Ishikawa (cell line): ENCODE results near the gene FBXO7.

Experiments
- CEBPB ChIP-seq: IDR thresholded peaks from 2 replicates; pipeline ENCODE4 v1.6.1; 2012
- CREB1 ChIP-seq: IDR thresholded peaks from 2 replicates; pipeline ENCODE4 v1.6.1; 2012; ENCODE audit warnings: low read depth
- EGR1 ChIP-seq: IDR thresholded peaks from 2 replicates; pipeline ENCODE4 v1.6.1; 2012
- EP300 ChIP-seq: IDR thresholded peaks from 2 replicates; pipeline ENCODE4 v1.6.1; 2012; ENCODE audit warnings: borderline replicate concordance
- FOXM1 ChIP-seq: IDR thresholded peaks from 2 replicates; pipeline ENCODE4 v1.6.1; 2012; ENCODE audit warnings: low read depth, borderline replicate concordance
- NFIC ChIP-seq: IDR thresholded peaks from 2 replicates; pipeline ENCODE4 v1.6.1; 2012
- RAD21 ChIP-seq: IDR thresholded peaks from 2 replicates; pipeline ENCODE4 v1.6.1; 2012; ENCODE audit warnings: low read depth
- TAF1 ChIP-seq: IDR thresholded peaks from 2 replicates; pipeline ENCODE4 v1.6.1; 2012; ENCODE audit warnings: low read depth, mild to moderate bottlenecking
- TCF12 ChIP-seq: IDR thresholded peaks from 2 replicates; pipeline ENCODE4 v1.6.1; 2012; ENCODE audit warnings: low read depth
- TEAD4 ChIP-seq: IDR thresholded peaks from 2 replicates; pipeline ENCODE4 v1.6.1; 2012
- YY1 ChIP-seq: IDR thresholded peaks from 2 replicates; pipeline ENCODE4 v1.6.1; 2012; ENCODE audit warnings: low read depth
- ZBTB7A ChIP-seq: IDR thresholded peaks from 2 replicates; pipeline ENCODE4 v1.6.1; 2012; ENCODE audit warnings: low read depth
- TF ChIP-seq, protein P1 (sequence below): IDR thresholded peaks from 2 replicates; pipeline ENCODE4 v1.6.1; 2012; ENCODE audit warnings: low read depth, mild to moderate bottlenecking
- TF ChIP-seq, protein P2 (sequence below): IDR thresholded peaks from 2 replicates; pipeline ENCODE4 v1.6.1; 2012
- TF ChIP-seq, protein P3 (sequence below): IDR thresholded peaks from 2 replicates; pipeline ENCODE4 v1.6.1; 2012

FBXO7 gene

DNA sequence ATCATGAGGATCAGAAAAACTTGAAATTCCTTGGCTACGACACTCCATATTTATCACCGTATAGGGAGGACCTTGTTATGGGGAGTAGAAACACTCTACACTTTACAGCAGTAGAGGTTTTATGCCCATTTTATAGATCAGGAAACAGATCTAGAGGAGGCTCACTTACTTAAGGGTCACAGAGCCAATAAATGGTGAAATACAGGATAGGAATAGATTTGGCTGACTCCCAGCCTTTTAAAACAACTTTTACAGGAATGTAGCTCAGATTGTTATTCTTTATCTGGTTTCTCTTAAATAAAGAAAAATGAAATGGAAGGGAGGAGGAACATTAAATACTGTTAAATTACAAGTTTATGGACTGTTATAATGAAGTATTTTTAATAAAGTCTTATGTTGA, 14.8 kb downstream of the FBXO7 start:
- TF ChIP-seq CREB1, result no peak
- no peak for TF ChIP-seq FOXM1
- TF ChIP-seq TAF1, result no peak
- no peak for TF ChIP-seq CEBPB
- TF ChIP-seq YY1, result no peak
- TF ChIP-seq ZBTB7A, result no peak
- no peak for TF ChIP-seq EP300
- TF ChIP-seq, protein P1, sequence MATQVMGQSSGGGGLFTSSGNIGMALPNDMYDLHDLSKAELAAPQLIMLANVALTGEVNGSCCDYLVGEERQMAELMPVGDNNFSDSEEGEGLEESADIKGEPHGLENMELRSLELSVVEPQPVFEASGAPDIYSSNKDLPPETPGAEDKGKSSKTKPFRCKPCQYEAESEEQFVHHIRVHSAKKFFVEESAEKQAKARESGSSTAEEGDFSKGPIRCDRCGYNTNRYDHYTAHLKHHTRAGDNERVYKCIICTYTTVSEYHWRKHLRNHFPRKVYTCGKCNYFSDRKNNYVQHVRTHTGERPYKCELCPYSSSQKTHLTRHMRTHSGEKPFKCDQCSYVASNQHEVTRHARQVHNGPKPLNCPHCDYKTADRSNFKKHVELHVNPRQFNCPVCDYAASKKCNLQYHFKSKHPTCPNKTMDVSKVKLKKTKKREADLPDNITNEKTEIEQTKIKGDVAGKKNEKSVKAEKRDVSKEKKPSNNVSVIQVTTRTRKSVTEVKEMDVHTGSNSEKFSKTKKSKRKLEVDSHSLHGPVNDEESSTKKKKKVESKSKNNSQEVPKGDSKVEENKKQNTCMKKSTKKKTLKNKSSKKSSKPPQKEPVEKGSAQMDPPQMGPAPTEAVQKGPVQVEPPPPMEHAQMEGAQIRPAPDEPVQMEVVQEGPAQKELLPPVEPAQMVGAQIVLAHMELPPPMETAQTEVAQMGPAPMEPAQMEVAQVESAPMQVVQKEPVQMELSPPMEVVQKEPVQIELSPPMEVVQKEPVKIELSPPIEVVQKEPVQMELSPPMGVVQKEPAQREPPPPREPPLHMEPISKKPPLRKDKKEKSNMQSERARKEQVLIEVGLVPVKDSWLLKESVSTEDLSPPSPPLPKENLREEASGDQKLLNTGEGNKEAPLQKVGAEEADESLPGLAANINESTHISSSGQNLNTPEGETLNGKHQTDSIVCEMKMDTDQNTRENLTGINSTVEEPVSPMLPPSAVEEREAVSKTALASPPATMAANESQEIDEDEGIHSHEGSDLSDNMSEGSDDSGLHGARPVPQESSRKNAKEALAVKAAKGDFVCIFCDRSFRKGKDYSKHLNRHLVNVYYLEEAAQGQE, result no peak

DNA sequence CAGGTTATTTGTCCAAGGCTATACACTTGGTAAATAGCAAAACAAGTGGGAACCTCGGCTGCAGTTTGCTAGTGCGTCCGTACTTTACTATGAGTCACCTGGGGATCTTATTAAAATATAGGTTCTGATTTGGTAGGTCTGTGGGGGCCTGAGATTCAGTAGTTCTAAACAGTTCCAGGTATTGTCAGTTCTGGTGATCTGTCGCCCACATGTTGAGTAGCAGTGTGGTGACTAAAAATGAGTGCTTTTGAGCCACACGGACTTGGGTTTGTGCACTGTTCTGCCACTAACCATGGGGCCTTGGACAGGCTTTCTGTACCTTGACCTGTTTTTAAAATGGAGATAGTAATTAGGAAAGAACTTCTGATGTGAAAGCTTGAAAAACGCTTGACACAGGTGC, 15.7 kb downstream of the FBXO7 start:
- no peak for TF ChIP-seq TEAD4
- TF ChIP-seq CREB1, result no peak
- no peak for TF ChIP-seq CEBPB
- TF ChIP-seq, protein P2, sequence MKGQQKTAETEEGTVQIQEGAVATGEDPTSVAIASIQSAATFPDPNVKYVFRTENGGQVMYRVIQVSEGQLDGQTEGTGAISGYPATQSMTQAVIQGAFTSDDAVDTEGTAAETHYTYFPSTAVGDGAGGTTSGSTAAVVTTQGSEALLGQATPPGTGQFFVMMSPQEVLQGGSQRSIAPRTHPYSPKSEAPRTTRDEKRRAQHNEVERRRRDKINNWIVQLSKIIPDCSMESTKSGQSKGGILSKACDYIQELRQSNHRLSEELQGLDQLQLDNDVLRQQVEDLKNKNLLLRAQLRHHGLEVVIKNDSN, result no peak
- TF ChIP-seq, protein P3, sequence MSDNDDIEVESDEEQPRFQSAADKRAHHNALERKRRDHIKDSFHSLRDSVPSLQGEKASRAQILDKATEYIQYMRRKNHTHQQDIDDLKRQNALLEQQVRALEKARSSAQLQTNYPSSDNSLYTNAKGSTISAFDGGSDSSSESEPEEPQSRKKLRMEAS, result no peak
- TF ChIP-seq, protein P1, result no peak
- no peak for TF ChIP-seq EP300
- TF ChIP-seq ZBTB7A, result no peak
- no peak for TF ChIP-seq TAF1
- no peak for TF ChIP-seq NFIC
- no peak for TF ChIP-seq EGR1
- no peak for TF ChIP-seq RAD21
- no peak for TF ChIP-seq TCF12
- TF ChIP-seq YY1, result no peak
- no peak for TF ChIP-seq FOXM1

DNA sequence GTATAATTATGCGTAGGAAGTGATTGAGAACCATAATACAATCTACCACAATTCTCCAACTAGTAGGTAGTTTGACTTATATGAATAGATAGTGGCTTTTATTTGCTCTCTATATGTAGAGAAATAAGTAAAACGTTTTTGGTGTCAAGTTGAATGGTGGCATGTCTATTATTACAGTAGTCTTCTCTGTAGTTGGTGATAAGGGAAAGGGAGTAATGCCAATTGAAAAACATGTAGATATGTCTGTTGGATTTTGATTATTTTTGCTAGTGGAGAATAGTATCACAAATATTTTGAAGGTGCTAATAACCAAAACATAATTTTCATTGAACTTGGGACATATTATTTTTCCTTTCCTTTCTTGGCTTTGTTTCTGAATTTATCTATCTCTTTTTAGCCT, 17.5 kb downstream of the FBXO7 start:
- TF ChIP-seq, protein P1, result no peak
- TF ChIP-seq CEBPB (no peak), TAF1 (no peak), NFIC (no peak), FOXM1 (no peak), RAD21 (no peak), CREB1 (no peak), YY1 (no peak), ZBTB7A (no peak), EGR1 (no peak), TEAD4 (no peak)
- TF ChIP-seq, protein P3, result no peak

DNA sequence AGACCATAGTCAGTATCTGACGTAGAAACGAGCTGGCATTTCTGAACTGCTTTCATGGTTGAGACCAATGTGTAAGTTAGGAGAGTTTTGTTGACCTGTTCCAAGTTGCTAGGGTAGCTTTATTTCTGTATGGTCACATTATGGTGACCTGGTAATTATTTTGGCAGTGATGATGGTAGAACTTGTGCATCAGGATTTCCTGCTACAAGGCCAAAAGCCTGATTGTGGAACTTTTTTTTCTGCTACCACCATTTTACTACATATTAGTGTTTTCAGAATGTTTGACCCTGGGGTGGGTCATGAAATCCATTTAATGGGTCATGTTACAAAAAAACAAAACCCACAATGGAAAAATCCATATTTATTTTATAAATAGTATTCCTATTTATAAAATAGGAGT, 18.9 kb downstream of the FBXO7 start:
- TF ChIP-seq EP300 (no peak), TCF12 (no peak), ZBTB7A (no peak), EGR1 (no peak), TAF1 (no peak), TEAD4 (no peak), NFIC (no peak), CREB1 (no peak), CEBPB (no peak), FOXM1 (no peak), YY1 (no peak), RAD21 (no peak)
- TF ChIP-seq, protein P1, result no peak
- TF ChIP-seq, protein P3, result no peak
- TF ChIP-seq, protein P2, result no peak
